NCI-H748 treated with DMSO at 0.1 percent for 48 hours (cell line): ENCODE measurements around the gene HMGXB3.
"Not testable (repeated sequence)": the region's sequence is repeated elsewhere in the genome, so short reads cannot be mapped to it uniquely, and the experiment has no call there.

Experiments used
- DNase-seq: peaks from one replicate; lab custom pipeline; 2025; lab: John Stamatoyannopoulos, UW

The HMGXB3 gene

DNA sequence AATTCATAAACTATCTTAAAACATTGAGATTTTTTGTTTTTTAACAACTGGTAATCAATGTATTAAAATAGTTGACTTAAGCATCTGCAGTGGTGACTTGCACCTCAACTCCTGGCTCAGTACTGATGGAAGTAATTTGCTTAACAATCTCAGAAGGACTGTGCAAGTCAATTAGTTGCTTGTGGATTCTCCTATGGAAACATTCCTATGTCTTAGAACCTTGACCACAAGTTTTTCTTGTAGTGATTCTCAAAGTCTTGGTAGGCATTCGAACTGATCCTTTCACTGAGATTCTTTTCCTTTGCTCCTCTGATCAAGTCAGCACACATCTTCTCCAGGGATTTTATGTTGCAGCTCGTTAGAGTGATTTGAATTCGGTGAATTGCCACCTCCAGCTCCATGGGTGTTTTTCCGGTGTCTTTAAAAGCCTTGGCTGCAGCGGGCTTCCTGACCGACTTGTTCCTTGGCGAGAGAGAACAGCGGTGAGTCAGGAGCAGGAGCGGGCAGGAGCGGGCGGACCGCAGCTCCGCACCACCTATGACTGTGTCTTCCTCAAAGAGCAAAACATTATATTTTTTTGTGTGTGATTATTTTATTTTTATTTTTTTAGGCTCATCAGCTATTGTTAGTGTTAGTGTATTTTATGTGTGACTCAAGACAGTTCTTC, 21.1 kb downstream of the HMGXB3 start:
- no peak for DNase-seq

DNA sequence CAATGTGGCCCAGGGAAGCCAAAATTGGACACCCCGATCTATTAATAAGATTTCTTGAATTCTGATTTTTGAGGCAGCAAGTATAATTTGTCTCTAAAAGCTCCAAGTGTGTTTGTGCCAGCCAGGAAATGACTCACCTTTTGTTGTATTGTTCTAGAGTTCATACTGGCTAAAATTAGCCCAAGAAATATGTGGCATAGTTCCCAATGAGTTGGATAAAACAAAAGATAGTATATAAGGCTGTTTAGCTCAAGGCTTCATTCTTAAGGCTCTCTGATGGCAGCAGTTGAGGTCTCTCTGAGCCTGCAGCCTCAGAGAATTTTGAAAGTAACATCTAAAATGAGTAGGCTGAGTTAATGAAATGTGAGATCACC, 21.6 kb downstream of the HMGXB3 start:
- DNase-seq: no peak

DNA sequence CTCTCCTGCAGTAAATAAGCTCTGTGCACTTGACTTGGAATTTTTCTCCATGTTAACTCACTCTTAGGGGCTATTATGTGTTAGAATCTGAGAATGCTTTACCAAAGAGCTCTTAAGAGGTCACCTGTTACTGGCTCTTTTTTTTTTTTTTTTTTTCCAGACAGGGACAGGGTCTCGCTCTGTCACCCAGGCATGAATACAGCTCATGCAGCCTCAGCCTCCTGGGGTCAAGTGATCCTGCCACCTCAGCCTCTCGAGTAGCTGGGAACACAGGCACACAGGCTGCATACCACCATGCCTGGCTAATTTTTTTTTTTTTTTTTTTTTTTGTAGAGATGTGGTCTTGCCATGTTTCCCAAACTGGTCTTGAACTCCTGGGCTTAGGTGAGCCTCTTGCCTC, 22.1 kb downstream of the HMGXB3 start:
- DNase-seq: no peak

DNA sequence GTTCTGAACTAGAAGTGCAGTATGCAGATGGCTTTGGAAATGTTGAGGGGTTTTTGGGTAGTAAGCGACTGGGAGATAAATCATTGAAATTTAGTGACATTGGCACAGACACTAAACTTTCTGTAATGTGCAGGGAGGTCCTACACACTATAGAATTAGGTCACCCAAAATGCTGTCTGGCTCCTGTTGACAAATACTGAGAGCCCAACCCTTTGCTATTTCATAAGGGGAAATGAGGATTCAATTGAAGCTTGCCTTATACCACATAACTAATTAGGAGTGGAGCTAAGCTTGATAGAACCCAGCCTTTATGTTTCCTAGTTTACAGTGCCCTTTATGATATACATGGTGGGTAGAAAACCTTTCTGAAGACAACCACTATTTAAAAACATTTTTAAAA, 22.6 kb downstream of the HMGXB3 start:
- no peak for DNase-seq

DNA sequence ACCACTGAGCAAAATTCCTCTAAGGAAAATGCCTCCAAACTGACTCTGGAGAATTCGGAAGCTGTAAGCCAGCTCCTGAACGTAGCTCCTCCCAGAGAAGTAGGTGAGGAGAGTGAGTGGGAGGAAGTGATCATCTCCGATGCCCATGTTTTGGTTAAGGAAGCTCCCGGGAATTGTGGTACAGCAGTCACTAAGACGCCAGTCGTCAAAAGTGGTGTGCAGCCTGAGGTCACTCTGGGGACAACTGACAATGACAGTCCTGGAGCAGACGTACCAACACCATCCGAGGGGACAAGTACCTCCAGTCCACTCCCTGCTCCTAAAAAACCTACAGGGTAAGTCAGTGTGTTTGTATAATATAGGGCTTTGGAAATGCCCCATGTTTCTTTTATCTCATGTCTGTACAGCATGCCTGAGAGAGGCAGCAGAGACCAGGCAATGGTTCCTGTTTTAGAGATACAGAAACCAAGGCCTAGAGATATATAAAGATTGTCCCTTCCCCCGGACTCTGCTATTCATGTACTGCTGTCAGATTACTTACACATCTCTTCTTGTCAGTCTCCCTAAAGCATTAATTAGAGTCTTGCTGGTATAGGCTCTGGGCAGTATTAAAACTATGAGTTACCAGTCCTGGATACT, 23.9 kb downstream of the HMGXB3 start:
- DNase-seq: no peak

DNA sequence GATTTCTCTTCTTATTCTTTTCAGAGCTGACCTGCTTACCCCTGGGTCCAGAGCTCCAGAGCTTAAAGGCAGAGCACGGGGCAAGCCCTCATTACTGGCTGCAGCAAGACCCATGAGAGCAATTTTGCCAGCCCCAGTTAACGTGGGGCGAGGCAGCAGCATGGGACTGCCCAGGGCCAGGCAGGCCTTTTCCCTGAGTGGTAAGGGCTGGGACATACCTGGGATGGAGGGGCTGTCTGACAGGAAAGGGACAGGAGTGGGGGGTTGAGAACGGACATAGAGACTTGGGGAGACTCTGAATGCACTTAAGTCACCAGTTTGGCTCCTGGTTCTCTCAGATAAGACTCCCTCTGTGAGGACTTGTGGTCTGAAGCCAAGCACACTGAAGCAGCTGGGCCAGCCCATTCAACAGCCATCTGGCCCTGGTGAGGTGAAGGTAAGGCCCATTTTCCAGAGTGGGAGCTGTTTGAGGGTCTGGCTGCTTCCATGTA, 26.2 kb downstream of the HMGXB3 start:
- DNase-seq: no peak

DNA sequence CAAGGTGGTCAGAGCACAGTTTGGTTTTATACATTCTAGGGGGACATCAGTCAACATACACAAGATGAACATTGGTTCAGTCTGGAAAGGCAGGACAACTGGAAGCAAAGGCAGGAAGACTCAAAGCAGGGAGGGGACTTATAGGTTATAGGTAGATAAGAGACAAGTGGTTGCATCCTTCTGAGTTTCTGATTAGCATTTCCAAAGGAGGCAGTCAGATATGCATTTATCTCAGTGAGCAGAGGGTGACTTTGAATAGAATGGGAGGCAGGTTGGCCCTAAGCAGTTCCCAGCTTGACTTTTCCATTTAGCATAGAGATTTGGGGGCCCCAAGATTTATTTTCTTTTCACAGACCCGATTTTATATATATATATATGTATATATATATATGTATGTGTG, 27.5 kb downstream of the HMGXB3 start:
- not testable (repeated sequence) for DNase-seq

DNA sequence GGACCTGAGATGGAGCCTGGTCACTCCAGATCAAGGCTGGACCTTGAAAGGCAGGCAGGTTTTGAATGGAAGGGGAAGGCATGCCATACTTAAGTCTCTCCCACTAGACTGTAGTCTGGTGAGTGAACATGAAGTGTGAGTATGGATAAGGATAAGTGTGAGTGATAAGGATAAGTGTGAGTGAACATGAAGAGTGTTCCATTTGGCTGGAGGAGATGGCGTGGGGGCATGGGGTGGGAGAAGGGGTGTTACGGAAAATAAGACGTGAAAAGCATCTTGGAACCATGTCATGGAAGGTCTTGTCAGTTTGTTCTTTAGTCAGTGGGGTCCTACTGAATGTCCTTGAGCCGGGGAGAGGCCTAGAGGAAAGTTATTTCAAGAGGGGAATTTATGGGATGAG, 32.8 kb downstream of the HMGXB3 start:
- no peak for DNase-seq

DNA sequence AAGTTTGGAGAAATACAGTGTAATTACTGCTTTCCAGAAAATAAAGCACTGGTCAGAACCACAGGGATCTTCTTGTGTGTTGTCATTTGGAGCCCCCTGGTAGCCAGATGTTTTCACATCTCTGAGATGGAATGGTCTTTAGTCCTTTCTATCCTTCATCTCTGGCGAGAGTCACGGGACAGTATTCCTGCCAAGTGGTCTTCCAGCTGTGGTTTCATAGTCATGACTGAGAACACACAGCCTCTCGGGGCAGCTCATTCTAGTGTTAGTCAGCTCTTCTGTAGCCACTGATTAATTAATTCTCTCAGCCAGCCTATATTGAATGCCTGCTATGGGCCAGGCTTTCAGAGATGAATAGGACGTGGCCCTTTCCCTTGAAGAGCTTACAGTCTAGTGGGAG, 34.1 kb downstream of the HMGXB3 start:
- no peak for DNase-seq

DNA sequence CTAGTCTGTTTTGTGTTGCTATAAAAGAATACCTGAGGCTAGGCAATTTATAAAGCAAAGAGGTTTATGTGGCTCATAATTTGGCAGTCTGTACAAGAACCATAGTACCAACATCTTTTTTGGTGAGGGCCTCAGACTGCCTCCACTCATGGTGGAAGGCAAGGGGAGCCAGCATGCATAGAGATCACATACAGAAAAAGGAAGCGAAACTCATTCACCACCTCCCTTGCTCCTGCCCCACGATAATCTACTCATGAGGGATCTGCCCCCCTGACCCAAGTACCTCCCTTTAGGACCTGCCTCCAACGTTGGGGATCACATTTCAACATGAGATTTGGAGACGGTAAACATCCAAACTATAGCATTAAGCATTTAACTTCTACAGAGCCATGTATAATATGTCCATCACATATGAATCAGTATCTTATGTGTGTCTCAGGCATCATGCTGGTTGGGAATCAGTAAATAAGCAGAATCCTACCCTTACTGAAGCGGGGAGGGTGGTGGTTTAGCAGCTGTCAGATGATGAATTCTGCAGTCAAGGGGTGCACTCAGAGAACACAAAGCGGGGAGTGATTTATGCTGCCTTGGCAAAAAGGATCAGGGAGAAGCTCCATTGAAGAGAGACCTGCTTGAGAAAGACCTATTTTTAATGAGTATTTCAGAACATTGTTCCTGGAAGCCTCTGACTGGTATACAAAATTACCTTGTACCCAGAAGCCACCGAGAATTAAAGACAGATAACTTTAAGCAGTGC, 34.8 kb downstream of the HMGXB3 start:
- no peak for DNase-seq

DNA sequence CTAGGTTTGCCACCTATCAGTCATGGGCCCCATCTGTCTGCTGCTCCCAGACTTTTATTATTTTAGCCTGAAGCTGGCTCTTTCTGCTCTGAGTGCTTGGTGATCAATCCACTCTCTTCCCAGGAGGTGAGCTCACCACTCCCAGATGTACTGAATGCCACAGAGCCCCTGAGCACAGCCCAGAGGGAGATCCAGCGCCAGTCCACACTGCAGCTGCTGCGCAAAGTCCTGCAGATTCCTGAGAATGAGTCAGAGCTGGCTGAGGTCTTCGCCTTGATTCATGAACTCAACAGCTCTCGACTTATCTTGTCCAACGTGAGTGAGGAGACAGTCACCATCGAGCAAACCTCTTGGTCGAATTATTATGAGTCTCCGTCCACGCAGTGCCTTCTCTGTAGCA, 36.0 kb downstream of the HMGXB3 start:
- no peak for DNase-seq

DNA sequence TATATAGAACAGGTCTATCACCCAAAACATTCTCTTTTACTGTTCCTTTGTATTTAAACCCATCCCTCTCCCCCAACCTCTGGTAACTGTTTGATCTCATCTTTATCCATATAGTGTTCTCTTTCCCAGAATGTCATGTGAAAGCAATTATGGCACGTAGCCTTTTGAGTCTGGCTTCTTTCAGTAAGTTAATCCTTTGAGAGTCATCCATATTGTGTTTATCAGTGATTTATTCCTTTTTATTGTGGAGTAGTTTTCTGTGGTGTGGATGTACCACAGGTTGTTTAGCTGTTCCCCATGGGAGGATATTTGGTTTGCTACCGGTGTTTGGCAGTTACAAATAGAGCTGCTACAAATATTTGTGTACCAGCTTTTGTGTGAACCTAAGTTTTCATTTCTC, 38.0 kb downstream of the HMGXB3 start:
- no peak for DNase-seq

DNA sequence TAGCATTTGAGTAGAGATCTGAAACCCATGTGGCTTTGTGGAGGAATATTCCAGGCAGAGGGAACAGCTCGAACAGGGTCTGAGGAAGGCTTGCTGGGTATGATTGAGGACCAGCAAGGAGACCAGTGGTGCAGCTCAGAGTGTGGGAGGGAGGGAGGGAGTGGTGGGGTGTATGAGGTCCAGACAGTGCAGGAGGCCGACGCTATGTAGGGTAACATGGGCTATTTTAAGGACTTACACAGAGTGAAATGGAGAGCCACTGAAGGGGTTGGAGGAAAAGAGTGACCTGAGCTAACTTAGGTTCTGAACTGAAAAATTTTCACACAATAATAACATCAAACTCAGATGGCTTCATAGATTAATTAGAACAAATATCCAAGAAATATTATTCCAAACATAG, 41.9 kb downstream of the HMGXB3 start:
- DNase-seq: no peak

DNA sequence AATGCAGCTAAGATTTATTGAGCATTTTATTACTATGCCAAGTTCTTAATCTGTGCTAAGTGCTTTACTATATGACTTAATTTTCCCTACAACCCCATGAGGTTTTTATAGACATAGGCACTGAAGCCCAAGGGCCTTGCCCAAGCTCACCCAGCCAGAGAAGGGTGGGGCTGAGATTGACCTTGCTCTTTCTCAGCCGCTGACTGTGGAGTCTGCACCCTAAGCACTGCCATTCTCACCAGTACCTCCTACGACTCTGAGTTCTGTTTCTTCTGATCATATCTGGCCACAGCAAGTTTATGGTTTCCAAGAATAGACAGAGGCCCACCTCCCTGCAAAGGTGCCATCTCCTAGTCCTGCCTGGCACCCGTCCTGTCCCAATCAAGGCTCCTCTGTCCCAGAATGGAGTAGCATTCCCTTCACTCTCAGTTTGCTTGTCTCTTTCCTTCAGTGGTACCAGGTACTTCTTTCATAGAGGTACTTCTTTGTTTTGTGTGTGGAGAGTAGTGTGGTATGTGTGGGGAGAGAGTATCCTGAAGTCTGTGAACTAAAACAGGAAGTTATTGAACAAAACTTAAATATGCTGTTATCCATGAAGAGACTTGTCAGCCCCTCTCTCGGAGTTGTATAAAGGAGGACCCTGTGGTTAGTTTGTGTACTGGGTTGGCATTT, 43.3 kb downstream of the HMGXB3 start:
- DNase-seq: no peak

DNA sequence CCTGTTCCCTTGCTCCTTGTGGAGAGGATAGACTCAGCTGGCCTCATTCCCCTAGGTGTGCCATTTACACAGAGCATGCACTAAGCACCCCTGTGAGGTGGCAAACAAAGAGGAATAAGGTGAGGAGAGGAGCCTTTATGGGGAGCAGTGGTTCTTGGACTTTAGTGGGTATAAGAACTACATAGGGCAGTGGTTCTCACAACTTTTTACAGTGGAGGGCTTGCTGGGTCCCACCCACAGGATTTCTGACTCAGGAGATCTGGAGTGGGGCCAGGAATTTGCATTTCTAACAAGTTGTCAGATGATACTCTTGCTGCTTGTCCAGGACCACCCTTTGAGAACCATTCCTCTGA, 43.8 kb downstream of the HMGXB3 start:
- no peak for DNase-seq

DNA sequence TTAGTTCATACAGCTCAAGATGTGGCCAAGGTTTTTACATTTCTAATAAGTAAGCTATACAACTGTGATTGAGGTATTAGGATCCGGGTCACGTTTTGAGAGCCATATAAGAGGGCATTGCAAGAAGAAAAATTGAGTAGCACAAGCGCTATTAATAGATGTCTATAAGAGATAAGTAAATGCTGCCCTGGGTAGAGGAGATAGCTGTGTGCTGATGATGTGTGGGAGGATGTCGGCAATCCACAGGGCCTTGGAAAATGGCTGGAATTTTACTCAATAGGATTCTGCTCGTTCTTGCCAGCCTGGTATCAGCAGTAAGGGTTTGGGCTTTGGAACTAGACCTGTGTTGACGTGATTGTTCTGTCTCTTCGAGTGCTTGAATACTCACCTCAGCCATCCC, 44.2 kb downstream of the HMGXB3 start:
- DNase-seq: no peak

DNA sequence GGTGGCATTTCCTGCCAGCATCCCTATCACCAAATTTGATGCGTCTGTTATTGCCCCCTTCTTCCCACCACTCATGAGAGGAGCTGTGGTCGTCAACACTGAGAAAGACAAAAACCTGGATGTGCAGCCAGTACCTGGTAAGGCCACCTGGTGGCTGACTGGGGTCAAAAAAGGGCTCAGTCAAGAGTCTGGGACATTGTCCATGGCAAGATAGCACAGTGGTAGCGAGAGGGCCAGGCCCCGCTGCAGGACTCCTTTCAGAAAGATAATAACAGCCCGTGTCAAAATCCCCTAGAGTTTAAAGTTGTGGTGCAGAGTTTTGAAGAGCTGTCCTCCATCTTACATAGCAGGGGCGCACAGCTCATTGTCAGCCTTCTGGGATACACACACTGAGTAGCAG, 45.0 kb downstream of the HMGXB3 start:
- DNase-seq: no peak

DNA sequence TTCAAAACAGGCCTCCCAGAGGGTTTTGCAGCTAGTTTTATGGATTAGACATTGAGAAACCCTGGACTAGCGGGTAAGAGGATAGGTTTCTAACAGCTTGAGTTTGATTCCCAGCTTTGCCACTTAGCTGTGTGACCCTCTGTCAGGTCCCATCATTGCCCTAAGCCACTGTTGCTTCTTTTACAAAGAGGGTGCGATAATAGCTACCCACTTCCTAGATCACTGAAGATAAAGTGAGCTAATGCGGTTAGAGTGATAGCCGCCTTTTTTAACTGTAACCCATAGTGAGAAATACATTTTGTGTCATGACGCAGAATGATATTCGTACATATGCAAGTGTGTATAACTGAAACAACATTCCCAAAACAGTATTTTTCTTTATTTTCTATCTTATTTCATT, 45.5 kb downstream of the HMGXB3 start:
- no peak for DNase-seq

DNA sequence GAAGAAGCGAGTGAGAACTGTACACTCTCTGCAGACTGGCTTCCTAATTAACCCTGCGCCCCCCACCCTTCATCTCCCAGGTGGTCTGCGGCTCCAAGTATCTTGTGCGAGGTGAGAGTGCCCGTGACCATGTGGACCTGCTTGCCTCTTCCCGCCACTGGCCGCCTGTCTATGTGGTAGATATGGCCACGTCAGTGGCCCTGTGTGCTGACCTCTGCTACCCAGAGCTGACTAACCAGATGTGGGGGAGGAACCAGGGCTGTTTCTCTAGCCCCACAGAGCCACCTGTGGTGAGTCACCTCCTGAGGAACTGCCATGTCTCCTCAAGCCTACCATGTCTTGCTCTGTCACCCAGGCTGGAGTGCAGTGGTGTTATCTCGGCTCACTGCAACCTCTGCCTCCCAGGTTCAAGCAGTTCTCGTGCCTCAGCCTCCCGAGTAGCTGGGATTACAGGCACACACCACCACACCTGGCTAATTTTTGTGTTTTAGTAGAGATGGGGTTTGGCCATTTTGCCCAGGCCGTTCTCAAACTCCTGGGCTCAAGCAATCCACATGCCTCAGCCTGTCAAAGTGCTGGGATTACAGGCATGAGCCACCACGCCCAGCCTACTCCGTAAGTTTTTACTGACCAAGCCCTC, 49.8 kb downstream of the HMGXB3 start:
- DNase-seq: not testable (repeated sequence)

DNA sequence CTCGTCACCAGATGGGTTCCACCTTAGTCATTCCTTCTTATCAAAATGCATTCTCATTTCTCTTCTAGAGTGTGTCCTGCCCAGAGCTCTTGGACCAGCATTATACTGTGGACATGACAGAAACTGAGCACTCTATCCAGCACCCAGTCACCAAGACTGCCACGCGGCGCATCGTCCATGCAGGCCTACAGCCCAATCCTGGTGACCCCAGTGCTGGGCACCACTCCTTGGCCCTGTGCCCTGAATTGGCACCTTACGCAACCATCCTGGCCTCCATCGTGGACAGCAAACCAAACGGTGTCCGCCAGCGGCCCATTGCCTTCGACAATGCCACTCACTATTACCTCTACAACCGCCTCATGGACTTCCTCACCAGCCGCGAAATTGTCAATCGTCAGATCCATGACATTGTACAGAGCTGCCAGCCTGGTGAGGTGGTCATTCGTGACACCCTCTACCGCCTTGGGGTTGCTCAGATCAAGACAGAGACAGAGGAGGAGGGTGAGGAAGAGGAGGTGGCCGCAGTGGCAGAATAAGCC, 51.2 kb downstream of the HMGXB3 start:
- DNase-seq: no peak

DNA sequence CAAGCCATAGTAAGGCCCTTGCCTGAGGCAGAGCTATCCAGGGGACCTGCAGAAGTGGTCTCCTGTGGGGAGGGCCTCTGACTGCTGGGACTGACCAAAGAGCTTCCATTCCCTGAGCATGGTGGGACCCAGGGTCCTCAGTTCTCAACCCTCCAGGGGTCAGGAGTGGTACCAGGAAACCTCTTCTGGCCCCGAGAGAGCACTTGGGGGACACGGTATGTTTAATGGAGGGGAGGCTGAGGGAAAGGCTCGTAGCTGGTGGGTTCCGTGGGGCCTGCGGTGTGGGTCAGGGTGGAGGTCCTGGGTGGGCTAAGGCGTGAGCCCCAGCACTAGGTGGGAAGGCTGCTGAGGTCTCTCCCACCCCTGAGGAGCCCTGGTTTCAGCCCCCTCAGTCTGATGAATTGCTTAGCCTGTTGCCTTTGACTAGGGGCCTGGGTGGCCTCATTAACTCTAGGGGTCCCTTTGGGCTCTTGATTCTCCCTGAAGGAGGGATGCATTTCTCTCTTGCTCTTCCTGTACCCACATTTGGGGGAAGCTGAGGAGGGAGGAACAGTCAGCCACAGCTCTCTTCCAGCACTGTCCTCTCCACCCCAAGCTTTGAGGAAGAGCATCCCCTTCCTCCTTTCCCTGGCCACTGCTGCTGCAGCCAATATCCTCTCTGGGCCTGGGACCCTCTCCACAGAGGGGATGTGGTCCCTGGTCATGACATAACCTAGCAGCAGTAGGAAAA, 51.9 kb downstream of the HMGXB3 start:
- DNase-seq: no peak
